Adrenal gland (tissue), 12 donors: ENCODE results near the gene GPRIN1. TPM values are rescaled to one million over a fixed set of nuclear protein-coding genes. Genes with fewer than 3 reads are reported as not detected.

Experiments used
- DNase-seq, 7 donors: peaks; one replicate each; pipeline ENCODE4 v3.0.0-alpha.2; 2019 to 2020
- H3K27ac ChIP-seq, 5 donors: fragments of 200-600 bp; sonication (generic) in 4 of 5; 1 replicate in 3 of 5; 2 replicates in 2 of 5; pipeline versions ENCODE4 v1.5.1 to v1.8.0; 2016 to 2020; ENCODE audit warnings: mild to moderate bottlenecking in 1 of 5
- H3K27me3 ChIP-seq: fragments of 200-600 bp; 2 replicates; pipeline ENCODE4 v1.8.0; 2021
- H3K36me3 ChIP-seq, 2 donors: fragments of 200-600 bp; replicated peaks in 1 of 2; 1 replicate in 1 of 2; 2 replicates in 1 of 2; pipeline versions ENCODE4 v1.5.1 to v1.8.0; 2018 to 2022
- H3K4me1 ChIP-seq, 2 donors: fragments of 200-600 bp; replicated peaks in 1 of 2; 1 replicate in 1 of 2; 2 replicates in 1 of 2; pipeline versions ENCODE4 v1.5.1 to v1.8.0; 2018 to 2021
- H3K4me3 ChIP-seq, 4 donors: fragments of 200-600 bp; sonication (generic) in 3 of 4; one replicate each; pipeline ENCODE4 v1.5.1; 2016 to 2018
- H3K9me3 ChIP-seq, 3 donors: fragments of 200-600 bp; sonication (generic) in 1 of 3; replicated peaks in 1 of 3; 1 replicate in 2 of 3; 2 replicates in 1 of 3; pipeline versions ENCODE4 v1.5.1 to v1.8.0; 2016 to 2021
- POLR2A ChIP-seq, 2 donors: fragments of 450-650 bp; IDR thresholded peaks; one replicate each; pipeline ENCODE4 v1.6.1; 2017; ENCODE audit warnings: antibody characterized with exemption in 2 of 2, mild to moderate bottlenecking in 2 of 2, moderate library complexity in 1 of 2
- WGBS, 4 donors: extraction: QIAGEN DNeasy Blood & Tissue Kit in 2 of 4; methylation state at CpG; one replicate each; pipeline versions ENCODE4 v1.1.5 to v1.1.7; 2013 to 2017; 5-methylcytosine and 5-hydroxymethylcytosine counted together
- intact Hi-C, 2 donors: fragments of 100-400 bp; cut with DNase I; formaldehyde crosslinking; loops; one replicate each; pipeline versions ENCODE4 v1.14.1 to v1.15.0; 2022 to 2023
- polyA plus RNA-seq, 3 donors: library from polyadenylated mRNA; stranded (reverse); fragments of 200-250 nt in 2 of 3; fragments of 350-450 nt in 1 of 3; fragmentation: Illumina TruSeq in 1 of 3; extraction: RNeasy Lipid Tissue Mini Kit (QIAGEN cat#74804) in 1 of 3; gene quantifications; one replicate each; pipeline ENCODE4 v1.2.3, GENCODE V29; 2013 to 2014
- total RNA-seq, 9 donors: library from RNA; depleted of rRNA in 4 of 9; stranded (reverse); fragments of >200 nt in 4 of 9; fragments of 120-200 nt in 1 of 9; fragmentation: NEBNext Ultra II Directional in 1 of 9; extraction: Animal tissue kit (Norgen Biotek cat#: 25700) in 1 of 9; gene quantifications; one replicate each; pipeline versions ENCODE4 v1.1.0 to v1.2.4, GENCODE V29; 2013 to 2023
- TF ChIP-seq, protein P1 (sequence below), 6 experiments: fragments of 450-650 bp in 4 of 6; fragments of 200-600 bp in 2 of 6; sonication (generic) in 1 of 6; IDR thresholded peaks; 1 replicate in 5 of 6; 2 replicates in 1 of 6; pipeline versions ENCODE4 v1.5.1 to v1.8.0; 2016 to 2021; ENCODE audit warnings: antibody characterized with exemption in 6 of 6, mild to moderate bottlenecking in 2 of 6, moderate library complexity in 1 of 6
- donor health status: healthy with polysubstance abuse.
- donor health status: Bipolar disorder and iron deficiency.
- donor health status: DM: yes; HTN: yes; CAD: no.
- donor health status: DM: no; HTN: no; CAD: no.
- donor health status: DM: no; HTN: no; CAD: no.
- donor health status: DM: yes; HTN: yes; CAD: no.

Gene GPRIN1
- total and polyA plus RNA-seq, 12 donors = 0.42 to 4.0 (median 1.4) TPM

DNA sequence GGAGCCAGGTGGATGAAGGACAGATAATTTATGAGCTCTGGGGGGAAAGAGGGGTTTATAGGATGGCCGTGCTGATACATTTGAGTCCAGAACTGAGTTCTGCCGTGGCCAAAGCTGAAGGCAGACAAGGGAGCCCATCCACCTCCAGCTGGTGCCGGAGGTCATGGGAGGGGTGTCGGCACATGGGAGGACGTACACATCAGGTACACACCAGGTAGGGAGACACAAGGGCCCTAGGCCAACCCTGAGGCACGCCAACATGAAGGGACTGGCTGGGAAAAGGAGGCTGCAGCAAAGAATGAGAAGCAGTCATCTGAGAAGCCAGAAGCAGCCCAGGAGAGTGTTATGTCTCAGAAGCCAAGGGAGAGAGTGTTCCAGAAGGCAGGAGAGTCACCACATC, 2.1 kb upstream of the GPRIN1 start:
- Histone ChIP-seq H3K4me3 (no peak overlapping the region), H3K9me3 (no peaks in the 10 kb centered on the region), H3K27me3 (no peaks in the 10 kb centered on the region), H3K27ac (no peak overlapping the region), H3K36me3 (no peaks in the 10 kb centered on the region), H3K4me1 (peaks cover 7 to 9% of the 10 kb centered on the region in 2 donors)
- intact Hi-C loops = no loop called here
- TF ChIP-seq, protein P1, sequence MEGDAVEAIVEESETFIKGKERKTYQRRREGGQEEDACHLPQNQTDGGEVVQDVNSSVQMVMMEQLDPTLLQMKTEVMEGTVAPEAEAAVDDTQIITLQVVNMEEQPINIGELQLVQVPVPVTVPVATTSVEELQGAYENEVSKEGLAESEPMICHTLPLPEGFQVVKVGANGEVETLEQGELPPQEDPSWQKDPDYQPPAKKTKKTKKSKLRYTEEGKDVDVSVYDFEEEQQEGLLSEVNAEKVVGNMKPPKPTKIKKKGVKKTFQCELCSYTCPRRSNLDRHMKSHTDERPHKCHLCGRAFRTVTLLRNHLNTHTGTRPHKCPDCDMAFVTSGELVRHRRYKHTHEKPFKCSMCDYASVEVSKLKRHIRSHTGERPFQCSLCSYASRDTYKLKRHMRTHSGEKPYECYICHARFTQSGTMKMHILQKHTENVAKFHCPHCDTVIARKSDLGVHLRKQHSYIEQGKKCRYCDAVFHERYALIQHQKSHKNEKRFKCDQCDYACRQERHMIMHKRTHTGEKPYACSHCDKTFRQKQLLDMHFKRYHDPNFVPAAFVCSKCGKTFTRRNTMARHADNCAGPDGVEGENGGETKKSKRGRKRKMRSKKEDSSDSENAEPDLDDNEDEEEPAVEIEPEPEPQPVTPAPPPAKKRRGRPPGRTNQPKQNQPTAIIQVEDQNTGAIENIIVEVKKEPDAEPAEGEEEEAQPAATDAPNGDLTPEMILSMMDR (IDR thresholded peaks at IDR 0.05) = no peak
- TF ChIP-seq POLR2A (IDR thresholded peaks at IDR 0.05) = no peak
- DNase-seq = no peak
- 78 to 85% (median 83%) methylated on average over 6 of the region's 6 CpGs for WGBS, 4 donors

DNA sequence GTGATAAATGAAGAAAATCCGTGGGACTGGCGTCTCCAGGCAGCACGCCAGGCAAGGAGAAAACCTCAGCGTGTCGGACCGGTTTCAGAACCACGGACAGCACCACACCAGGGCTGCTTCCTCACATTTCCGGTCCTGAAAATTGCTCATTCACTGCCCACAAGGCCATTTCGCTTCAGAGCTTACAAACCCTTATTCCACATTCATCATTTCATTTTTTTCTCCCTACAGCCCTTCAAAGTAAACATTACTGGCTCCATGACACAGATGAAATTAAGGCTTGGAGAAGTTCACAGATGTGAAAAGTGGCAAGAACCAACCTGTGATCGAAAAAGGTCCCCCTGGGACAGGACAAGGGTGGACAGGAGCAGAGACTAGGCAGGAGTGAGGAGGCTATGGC, 1.5 kb upstream of the GPRIN1 start:
- TF ChIP-seq POLR2A (IDR thresholded peaks at IDR 0.05) = no peak
- TF ChIP-seq, protein P1 (IDR thresholded peaks at IDR 0.05) = no peak
- H3K27ac ChIP-seq = no peak overlapping the region
- no peaks in the 10 kb centered on the region for H3K9me3 ChIP-seq
- H3K36me3 ChIP-seq = no peaks in the 10 kb centered on the region
- peaks cover 7 to 9% of the 10 kb centered on the region in 2 donors for H3K4me1 ChIP-seq
- no peaks in the 10 kb centered on the region for H3K27me3 ChIP-seq
- intact Hi-C loops = no loop called here
- peak; percentile 84 to 91 (median 90) for DNase-seq
- no peak overlapping the region for H3K4me3 ChIP-seq
- 8 to 14% (median 11%) methylated on average over 10 of the region's 10 CpGs for WGBS, 4 donors

- no peak overlapping the region for H3K27ac ChIP-seq
- no peak for DNase-seq
- no peak for TF ChIP-seq POLR2A (IDR thresholded peaks at IDR 0.05)
- TF ChIP-seq, protein P1 (IDR thresholded peaks at IDR 0.05) = no peak
- 0 to 3% (median 2%) methylated on average over 1 to 31 of the region's 31 CpGs for WGBS, 4 donors
- H3K9me3 ChIP-seq = no peaks in the 10 kb centered on the region
- peaks cover 7 to 9% of the 10 kb centered on the region in 2 donors for H3K4me1 ChIP-seq
- H3K36me3 ChIP-seq = no peaks in the 10 kb centered on the region
- H3K4me3 ChIP-seq = peak overlapping the region in 1 of 4 donors; percentile 81
- intact Hi-C loops = no loop called here
- no peaks in the 10 kb centered on the region for H3K27me3 ChIP-seq
Observed at GRCh38 chr5:176610435-176610773, 448 bp upstream of the GPRIN1 start.

DNA sequence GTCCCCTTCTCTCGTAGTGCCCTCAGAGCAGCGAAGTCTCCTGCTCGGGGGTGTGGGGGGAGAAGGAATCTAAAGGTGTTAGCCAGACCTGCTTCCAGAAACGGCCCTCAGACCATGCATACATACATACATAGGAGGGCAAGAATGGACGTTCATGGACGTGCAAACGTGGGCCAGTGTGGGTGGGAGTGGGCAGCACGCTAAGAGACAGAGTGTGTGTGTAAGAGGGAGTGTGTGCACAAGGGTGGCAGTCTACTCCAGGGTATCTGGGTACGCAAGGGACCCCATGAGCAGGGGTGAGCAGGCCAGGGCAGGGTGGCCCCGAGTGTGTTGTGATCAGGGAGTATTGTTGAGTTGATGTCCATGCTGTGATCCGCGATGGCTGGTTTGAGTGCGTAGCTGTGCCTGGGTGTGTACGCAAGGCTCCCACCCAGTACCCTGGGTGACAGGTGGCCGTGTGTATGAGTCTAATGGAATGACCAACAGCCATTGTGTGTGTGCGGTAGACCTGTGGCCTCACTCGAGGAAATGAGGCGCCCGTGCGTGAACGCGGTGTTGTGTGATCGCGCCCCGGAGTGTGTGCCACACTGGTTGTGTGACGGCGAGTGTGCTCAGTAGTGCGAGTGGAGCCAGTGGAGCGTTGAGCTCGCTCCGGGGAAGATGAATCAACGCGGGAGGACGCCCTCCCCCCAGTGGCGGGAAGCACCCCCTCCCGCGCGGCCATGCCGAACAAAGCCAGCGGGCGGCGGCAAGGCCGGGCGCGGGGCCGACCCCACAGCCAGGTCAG, 826 bp downstream of the GPRIN1 start:
- Histone ChIP-seq H3K27me3 (no peaks in the 10 kb centered on the region), H3K9me3 (no peaks in the 10 kb centered on the region), H3K4me3 (peak overlapping the region in 1 of 4 donors; percentile 81), H3K4me1 (peaks cover 7 to 9% of the 10 kb centered on the region in 2 donors), H3K36me3 (no peaks in the 10 kb centered on the region), H3K27ac (peak overlapping the region in 1 of 5 donors; percentile 29)
- 31 to 89% (median 48%) methylated on average over 10 to 46 of the region's 46 CpGs for WGBS, 4 donors
- no peak for DNase-seq
- no peak for TF ChIP-seq POLR2A (IDR thresholded peaks at IDR 0.05)
- TF ChIP-seq, protein P1 (IDR thresholded peaks at IDR 0.05) = no peak
- intact Hi-C loops = no loop called here
